GM06990 (cell line): ENCODE results near the gene CARD14.
"Not testable (repeated sequence)": the region's sequence is repeated elsewhere in the genome, so short reads cannot be mapped to it uniquely, and the experiment has no call there.

Experiments used
- DNase-seq: peaks from one replicate; pipeline ENCODE4 v3.0.0-alpha.2; 2011; ENCODE audit not compliant: insufficient read length; ENCODE audit errors: extremely low read depth
- H3K27me3 ChIP-seq: replicated peaks from 2 replicates; pipeline ENCODE4 v1.6.0; 2011; ENCODE audit warnings: low read length; ENCODE audit not compliant: control insufficient read depth, insufficient read depth
- H3K36me3 ChIP-seq: 2 replicates; pipeline ENCODE4 v1.5.1; 2011; ENCODE audit warnings: low read length; ENCODE audit not compliant: control insufficient read depth, insufficient read depth
- H3K4me3 ChIP-seq: replicated peaks from 2 replicates; pipeline ENCODE4 v1.5.1; 2011; ENCODE audit warnings: low read depth, mild to moderate bottlenecking, control low read depth, low read length
- TF ChIP-seq, protein P1 (sequence below): IDR thresholded peaks from 2 replicates; pipeline ENCODE4 v1.5.1; 2011; ENCODE audit warnings: low read length, control low read depth, mild to moderate bottlenecking, inconsistent platforms; ENCODE audit not compliant: insufficient read depth, poor library complexity, severe bottlenecking

CARD14 gene

DNA sequence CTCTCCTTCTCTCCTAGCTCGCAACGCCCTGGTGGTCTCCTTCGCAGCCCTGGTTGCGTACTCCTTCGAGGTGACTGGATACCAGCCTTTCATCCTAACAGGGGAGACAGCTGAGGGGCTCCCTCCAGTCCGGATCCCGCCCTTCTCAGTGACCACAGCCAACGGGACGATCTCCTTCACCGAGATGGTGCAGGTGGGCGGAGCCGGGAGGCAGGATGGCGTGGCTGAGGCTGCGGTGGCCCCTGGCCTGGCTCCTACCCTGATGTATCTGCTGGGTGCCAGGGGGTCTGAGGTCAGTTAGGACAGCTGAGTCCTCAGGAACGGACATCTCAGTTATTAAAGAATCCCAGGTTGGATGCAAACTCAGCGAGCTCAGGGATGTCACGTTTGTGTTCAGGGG is 67.1 kb downstream of the CARD14 start:
- DNase-seq = no peak
- no peak overlapping the region for H3K4me3 ChIP-seq
- TF ChIP-seq, protein P1, sequence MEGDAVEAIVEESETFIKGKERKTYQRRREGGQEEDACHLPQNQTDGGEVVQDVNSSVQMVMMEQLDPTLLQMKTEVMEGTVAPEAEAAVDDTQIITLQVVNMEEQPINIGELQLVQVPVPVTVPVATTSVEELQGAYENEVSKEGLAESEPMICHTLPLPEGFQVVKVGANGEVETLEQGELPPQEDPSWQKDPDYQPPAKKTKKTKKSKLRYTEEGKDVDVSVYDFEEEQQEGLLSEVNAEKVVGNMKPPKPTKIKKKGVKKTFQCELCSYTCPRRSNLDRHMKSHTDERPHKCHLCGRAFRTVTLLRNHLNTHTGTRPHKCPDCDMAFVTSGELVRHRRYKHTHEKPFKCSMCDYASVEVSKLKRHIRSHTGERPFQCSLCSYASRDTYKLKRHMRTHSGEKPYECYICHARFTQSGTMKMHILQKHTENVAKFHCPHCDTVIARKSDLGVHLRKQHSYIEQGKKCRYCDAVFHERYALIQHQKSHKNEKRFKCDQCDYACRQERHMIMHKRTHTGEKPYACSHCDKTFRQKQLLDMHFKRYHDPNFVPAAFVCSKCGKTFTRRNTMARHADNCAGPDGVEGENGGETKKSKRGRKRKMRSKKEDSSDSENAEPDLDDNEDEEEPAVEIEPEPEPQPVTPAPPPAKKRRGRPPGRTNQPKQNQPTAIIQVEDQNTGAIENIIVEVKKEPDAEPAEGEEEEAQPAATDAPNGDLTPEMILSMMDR = no peak
- no peaks in the 10 kb centered on the region for H3K36me3 ChIP-seq
- no peaks in the 10 kb centered on the region for H3K27me3 ChIP-seq

DNA sequence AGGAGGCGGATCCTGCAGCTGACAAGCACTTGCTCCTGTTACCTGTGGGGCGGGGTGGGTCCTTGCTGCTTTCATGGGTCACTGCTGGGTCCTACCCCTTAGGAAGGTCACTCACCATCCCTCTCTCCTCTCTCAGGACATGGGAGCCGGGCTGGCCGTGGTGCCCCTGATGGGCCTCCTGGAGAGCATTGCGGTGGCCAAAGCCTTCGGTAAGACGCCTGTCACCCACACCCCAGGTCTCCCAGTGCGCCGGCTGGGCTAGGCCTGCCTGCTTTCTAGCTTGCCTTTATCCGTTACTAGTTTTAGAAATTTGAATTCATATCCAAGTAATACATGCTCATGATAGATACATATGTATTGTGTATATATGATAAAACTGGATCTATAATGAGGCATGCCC is 67.6 kb downstream of the CARD14 start:
- no peaks in the 10 kb centered on the region for H3K36me3 ChIP-seq
- no peaks in the 10 kb centered on the region for H3K27me3 ChIP-seq
- TF ChIP-seq, protein P1 = no peak
- DNase-seq = no peak
- H3K4me3 ChIP-seq = no peak overlapping the region

DNA sequence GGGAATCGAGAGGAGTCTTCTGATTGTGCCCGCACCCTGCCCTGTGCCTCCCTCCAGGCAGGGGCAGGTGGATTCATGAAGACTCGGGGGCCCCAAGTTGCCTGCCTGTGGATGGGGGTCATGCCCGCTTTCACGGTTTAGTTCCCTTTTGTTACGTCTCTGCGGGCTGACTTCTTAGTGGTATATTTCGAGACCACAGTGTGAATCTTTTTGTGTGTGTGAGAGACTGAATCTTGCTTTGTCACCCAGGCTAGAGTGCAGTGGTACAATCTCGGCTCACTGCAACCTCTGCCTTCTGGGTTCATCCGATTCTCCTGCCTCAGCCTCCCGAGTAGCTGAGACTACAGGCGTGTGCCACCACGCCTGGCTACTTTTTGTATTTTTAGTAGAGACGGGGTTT is 72.7 kb downstream of the CARD14 start:
- TF ChIP-seq, protein P1 = no peak
- no peak for DNase-seq
- Histone ChIP-seq H3K27me3 (no peaks in the 10 kb centered on the region), H3K36me3 (no peaks in the 10 kb centered on the region), H3K4me3 (no peak overlapping the region)

DNA sequence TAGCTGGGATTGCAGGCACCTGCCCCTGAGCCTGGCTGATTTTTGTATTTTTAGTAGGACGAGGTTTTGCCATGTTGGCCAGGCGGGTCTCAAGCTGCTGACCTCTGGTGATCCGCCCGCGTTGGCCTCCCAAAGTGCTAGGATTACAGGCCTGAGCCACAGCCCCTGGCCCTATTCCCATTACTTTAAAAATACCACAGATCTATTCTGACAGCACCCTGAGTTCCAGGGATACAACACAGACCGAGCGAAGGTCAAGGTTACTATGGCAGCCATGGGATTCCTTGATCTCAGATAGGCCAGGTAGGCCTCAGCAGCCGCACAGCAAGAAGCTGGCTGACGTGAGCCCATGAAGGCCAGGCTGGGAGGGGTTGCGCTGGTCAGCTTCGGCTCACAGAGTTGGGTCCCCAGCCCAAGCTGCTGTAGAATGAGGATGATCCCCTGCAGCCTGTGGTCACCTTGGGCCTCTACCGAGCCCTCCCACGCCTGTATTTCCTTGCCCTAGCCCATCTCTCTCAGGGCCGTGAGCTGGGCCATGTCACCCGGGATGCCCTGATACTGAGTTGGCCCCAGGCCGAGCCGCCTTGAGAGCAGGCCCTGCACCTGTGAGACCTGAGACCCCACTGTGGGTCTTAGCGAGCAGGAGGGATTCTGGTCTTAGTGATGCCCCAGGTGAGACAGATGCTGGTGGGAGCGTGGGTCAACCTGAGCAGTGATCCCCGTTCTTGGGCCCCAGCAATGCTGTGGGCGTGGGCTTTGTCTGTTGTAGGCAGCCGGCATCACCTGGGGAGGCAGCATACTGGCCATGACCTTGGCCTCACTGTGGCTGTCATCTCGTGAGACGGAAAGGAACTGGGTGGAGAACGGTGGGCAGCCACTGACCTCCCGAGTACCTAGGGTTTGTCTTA is 74.0 kb downstream of the CARD14 start:
- no peak overlapping the region for H3K4me3 ChIP-seq
- DNase-seq = no peak
- no peaks in the 10 kb centered on the region for H3K27me3 ChIP-seq
- TF ChIP-seq, protein P1 = no peak
- no peaks in the 10 kb centered on the region for H3K36me3 ChIP-seq

DNA sequence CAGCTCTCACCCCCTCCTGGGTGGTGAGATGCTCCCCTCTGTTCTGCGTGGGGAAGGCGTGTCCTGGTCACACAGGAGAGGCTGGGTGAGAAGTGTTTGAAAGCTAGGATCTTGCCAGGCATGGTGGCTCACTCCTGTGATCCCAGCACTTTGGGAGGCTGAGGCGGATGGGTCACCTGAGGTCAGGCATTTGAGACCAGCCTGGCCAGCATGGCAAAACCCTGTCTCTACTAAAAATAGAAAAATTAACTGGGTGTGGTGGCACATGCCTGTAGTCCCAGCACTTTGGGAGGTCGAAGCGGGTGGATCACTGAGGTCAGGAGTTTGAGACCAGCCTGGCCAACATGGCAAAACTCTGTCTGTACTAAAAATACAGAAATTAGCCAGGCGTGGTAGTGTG is 74.6 kb downstream of the CARD14 start:
- not testable (repeated sequence) for H3K36me3 ChIP-seq, H3K4me3 ChIP-seq, DNase-seq

DNA sequence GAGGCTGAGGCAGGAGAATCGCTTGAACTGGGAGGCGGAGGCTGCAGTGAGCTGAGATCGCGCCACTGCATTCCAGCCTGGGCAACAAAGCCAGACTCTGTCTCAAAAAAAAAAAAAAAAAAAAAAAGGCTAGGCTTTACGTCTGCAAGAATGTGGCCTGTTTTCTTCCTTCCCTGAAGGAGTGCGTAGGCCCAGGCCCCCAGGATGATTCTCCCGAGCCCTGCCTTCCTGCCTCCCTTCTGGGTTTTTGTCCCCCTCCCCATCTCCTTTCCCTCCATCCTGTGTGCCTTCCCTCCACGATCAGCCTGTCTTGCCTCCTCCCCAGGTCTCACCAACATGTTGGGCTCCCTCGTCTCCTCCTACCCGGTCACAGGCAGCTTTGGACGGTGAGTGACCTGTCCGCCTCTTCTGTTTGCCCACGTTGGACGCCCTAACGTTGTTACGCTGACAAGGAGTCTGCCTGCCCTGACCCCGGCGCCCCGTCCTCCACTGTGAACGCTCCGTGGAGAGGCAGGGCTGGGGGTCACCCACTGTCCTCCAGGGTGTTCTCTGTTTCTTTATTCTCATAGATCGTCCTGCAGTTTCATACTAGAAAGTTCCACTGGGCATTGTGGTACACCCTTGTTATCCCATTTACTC is 75.2 kb downstream of the CARD14 start:
- H3K36me3 ChIP-seq = no peaks in the 10 kb centered on the region
- TF ChIP-seq, protein P1 = no peak
- no peak overlapping the region for H3K4me3 ChIP-seq
- no peak for DNase-seq
- no peaks in the 10 kb centered on the region for H3K27me3 ChIP-seq

More for the DNA sequence above, 74.6 kb downstream of the CARD14 start:
- not testable (repeated sequence) for H3K27me3 ChIP-seq
